HUES64 (cell line): ENCODE results near the gene RPS6KA2.

Source experiments
- H3K27ac ChIP-seq: 2 replicates; pipeline ENCODE4 v1.7.0; 2013; ENCODE audit warnings: low read depth, low read length, inconsistent platforms
- H3K27me3 ChIP-seq: 2 replicates; pipeline ENCODE4 v1.6.1; 2013; ENCODE audit warnings: mild to moderate bottlenecking, low read length; ENCODE audit not compliant: insufficient read depth
- H3K36me3 ChIP-seq: 2 replicates; pipeline ENCODE4 v1.6.1; 2013; ENCODE audit warnings: mild to moderate bottlenecking, low read length; ENCODE audit not compliant: insufficient read depth
- H3K4me1 ChIP-seq: 2 replicates; pipeline ENCODE4 v1.6.1; 2013; ENCODE audit warnings: mild to moderate bottlenecking, low read length, moderate library complexity; ENCODE audit not compliant: insufficient read depth
- H3K4me3 ChIP-seq: 2 replicates; pipeline ENCODE4 v1.5.1; 2013; ENCODE audit warnings: mild to moderate bottlenecking, low read length, moderate library complexity
- H3K9ac ChIP-seq: 2 replicates; pipeline ENCODE4 v1.6.1; 2013; ENCODE audit warnings: mild to moderate bottlenecking, low read depth, low read length
- H3K9me3 ChIP-seq: 2 replicates; pipeline ENCODE4 v1.6.1; 2013; ENCODE audit warnings: low read depth, low read length; ENCODE audit not compliant: insufficient read depth
- WGBS: fragments of 150-250, 120-280 bp; methylation state at CpG from one replicate; pipeline ENCODE4 v1.1.7; 2013; ENCODE audit warnings: missing lambda C conversion rate; 5-methylcytosine and 5-hydroxymethylcytosine counted together

Gene RPS6KA2

DNA sequence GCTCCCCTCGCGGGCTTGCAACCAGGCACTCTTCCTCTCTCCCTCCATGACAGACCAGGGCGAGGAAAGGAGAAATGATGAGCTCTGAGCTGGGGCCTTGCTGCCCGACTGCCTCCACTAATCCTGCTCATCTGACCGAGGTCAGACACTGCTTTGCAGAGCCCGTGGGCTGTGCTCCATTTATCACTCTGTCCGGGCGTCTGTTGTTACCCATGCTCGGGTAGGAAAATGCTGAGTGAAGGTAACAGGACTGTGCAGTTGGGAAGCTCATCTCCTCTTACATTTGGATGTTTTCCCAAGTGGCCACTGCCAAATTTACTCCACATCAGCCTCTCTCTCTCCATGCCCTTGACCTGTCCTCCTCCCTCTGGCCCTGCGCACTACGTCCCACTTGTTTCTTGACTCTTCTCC, 14.6 kb downstream of the RPS6KA2 start:
- Histone ChIP-seq H3K36me3 (no peaks in the 10 kb centered on the region), H3K4me1 (peaks cover 20% of the 10 kb centered on the region), H3K4me3 (no peak overlapping the region), H3K9me3 (no peaks in the 10 kb centered on the region), H3K27me3 (no peaks in the 10 kb centered on the region), H3K9ac (no peak overlapping the region), H3K27ac (no peak overlapping the region)
- WGBS: 93% methylated on average over 11 of the region's 11 CpGs

- no peak overlapping the region for H3K9ac ChIP-seq
- 91% methylated on average over 4 of the region's 4 CpGs for WGBS
- no peaks in the 10 kb centered on the region for H3K36me3 ChIP-seq
- no peaks in the 10 kb centered on the region for H3K9me3 ChIP-seq
- H3K4me1 ChIP-seq: peaks cover 20% of the 10 kb centered on the region
- no peak overlapping the region for H3K27ac ChIP-seq
- H3K27me3 ChIP-seq: no peaks in the 10 kb centered on the region
- H3K4me3 ChIP-seq: no peak overlapping the region
Measured at GRCh38 chr6:166611631-166612030, 15.4 kb downstream of the RPS6KA2 start.

DNA sequence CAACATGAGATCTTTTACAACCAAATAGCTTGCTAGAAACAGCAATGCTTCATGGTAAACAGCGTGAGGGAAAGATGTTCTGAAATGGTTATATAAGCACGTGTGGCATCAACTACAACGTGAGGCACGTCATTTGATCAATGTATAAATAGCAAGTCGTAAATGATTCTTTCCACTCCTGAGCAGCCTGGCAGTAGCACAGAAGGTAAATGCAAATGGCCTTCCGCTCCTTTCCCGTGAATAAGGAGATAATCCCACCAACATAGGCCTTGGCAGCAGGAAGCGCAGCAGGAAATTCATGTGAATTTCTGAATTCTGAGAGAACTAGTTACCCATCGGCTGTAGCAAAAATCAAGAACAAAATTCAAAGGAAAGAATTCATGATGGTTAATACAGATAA, 17.0 kb downstream of the RPS6KA2 start:
- no peak overlapping the region for H3K9ac ChIP-seq
- no peak overlapping the region for H3K27ac ChIP-seq
- WGBS: 76% methylated on average over 9 of the region's 9 CpGs
- peaks cover 15% of the 10 kb centered on the region for H3K4me1 ChIP-seq
- no peak overlapping the region for H3K4me3 ChIP-seq
- H3K9me3 ChIP-seq: no peaks in the 10 kb centered on the region
- H3K27me3 ChIP-seq: no peaks in the 10 kb centered on the region
- no peaks in the 10 kb centered on the region for H3K36me3 ChIP-seq

GRCh38 chr6:166608774-166609173, 18.3 kb downstream of the RPS6KA2 start:
- 95% methylated on average over 2 of the region's 4 CpGs for WGBS
- H3K4me1 ChIP-seq: peaks cover 12% of the 10 kb centered on the region
- H3K9ac ChIP-seq: no peak overlapping the region
- H3K36me3 ChIP-seq: no peaks in the 10 kb centered on the region
- no peaks in the 10 kb centered on the region for H3K9me3 ChIP-seq
- no peak overlapping the region for H3K4me3 ChIP-seq
- H3K27ac ChIP-seq: no peak overlapping the region
- no peaks in the 10 kb centered on the region for H3K27me3 ChIP-seq

DNA sequence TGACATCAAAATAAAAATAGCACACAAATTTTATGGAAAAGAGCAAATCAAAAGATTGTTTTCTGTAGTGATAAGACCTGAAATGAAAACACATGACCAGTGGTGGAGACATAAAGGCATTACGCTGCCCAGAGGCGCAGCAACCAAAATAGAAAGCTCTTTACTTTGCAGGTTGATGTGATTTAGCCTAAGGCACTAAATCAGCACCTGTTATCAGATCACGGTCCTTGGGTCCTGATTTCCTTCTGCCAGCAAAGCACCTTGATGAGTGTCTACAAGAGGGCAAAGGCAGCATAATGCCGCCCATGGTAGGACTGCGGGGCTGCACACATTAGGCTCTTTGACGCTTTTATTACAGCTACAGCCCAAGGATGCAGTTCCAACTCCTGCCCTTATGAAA, 21.3 kb downstream of the RPS6KA2 start:
- no peak overlapping the region for H3K4me3 ChIP-seq
- WGBS: 95% methylated on average over 6 of the region's 6 CpGs

GRCh38 chr6:166604911-166605310, 22.1 kb downstream of the RPS6KA2 start:
- Histone ChIP-seq H3K9ac (no peak overlapping the region), H3K36me3 (no peaks in the 10 kb centered on the region), H3K9me3 (no peaks in the 10 kb centered on the region), H3K4me3 (no peak overlapping the region), H3K27ac (no peak overlapping the region), H3K4me1 (peaks cover under 1% of the 10 kb centered on the region; the same call in 1 of the 2 replicates), H3K27me3 (no peaks in the 10 kb centered on the region)
- 92% methylated on average over 6 of the region's 6 CpGs for WGBS

More for the DNA sequence above, 21.3 kb downstream of the RPS6KA2 start:
- no peaks in the 10 kb centered on the region for H3K27me3 ChIP-seq
- H3K27ac ChIP-seq: no peak overlapping the region
- H3K9ac ChIP-seq: no peak overlapping the region
- H3K4me1 ChIP-seq: peaks cover 8% of the 10 kb centered on the region
- H3K9me3 ChIP-seq: no peaks in the 10 kb centered on the region
- H3K36me3 ChIP-seq: no peaks in the 10 kb centered on the region

GRCh38 chr6:166604328-166604727, 22.7 kb downstream of the RPS6KA2 start:
- Histone ChIP-seq H3K4me1 (no peaks in the 10 kb centered on the region), H3K9ac (no peak overlapping the region), H3K36me3 (no peaks in the 10 kb centered on the region), H3K4me3 (no peak overlapping the region), H3K27me3 (no peaks in the 10 kb centered on the region), H3K27ac (no peak overlapping the region), H3K9me3 (no peaks in the 10 kb centered on the region)
- 96% methylated on average over 9 of the region's 9 CpGs for WGBS

- 93% methylated on average over 14 of the region's 14 CpGs for WGBS
- no peak overlapping the region for H3K27ac ChIP-seq
- no peak overlapping the region for H3K4me3 ChIP-seq
- H3K9ac ChIP-seq: no peak overlapping the region
- H3K36me3 ChIP-seq: no peaks in the 10 kb centered on the region
- H3K4me1 ChIP-seq: peaks cover 10% of the 10 kb centered on the region
- no peaks in the 10 kb centered on the region for H3K9me3 ChIP-seq
- H3K27me3 ChIP-seq: no peaks in the 10 kb centered on the region
Measured at GRCh38 chr6:166603043-166603690, 23.9 kb downstream of the RPS6KA2 start.

DNA sequence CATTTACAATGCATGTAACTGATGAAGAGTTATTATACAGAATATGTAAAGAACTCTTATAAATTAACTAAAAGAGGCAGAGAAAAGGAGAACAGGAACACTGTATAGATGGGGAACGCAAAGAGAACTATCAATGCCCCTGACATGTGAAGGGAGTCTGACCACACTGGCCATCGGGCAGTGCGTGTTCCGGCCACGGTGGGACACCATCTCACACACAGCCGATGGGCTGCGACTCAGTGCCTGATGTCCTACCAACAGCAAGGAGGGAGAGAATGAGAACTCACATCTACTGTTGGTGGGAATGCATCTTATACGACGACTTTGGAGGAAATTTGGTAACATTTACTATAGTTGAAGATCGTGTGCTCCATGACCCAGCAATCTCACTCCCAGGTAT, 25.1 kb downstream of the RPS6KA2 start:
- WGBS: 98% methylated on average over 10 of the region's 10 CpGs
- H3K4me3 ChIP-seq: no peak overlapping the region
- no peak overlapping the region for H3K27ac ChIP-seq
- H3K4me1 ChIP-seq: peaks cover 16% of the 10 kb centered on the region
- H3K9ac ChIP-seq: no peak overlapping the region
- H3K36me3 ChIP-seq: no peaks in the 10 kb centered on the region
- no peaks in the 10 kb centered on the region for H3K27me3 ChIP-seq
- H3K9me3 ChIP-seq: no peaks in the 10 kb centered on the region

GRCh38 chr6:166600931-166601330, 26.1 kb downstream of the RPS6KA2 start:
- Histone ChIP-seq H3K4me1 (peaks cover 16% of the 10 kb centered on the region), H3K4me3 (no peak overlapping the region), H3K9ac (no peak overlapping the region), H3K27me3 (no peaks in the 10 kb centered on the region), H3K27ac (no peak overlapping the region), H3K36me3 (no peaks in the 10 kb centered on the region), H3K9me3 (no peaks in the 10 kb centered on the region)
- WGBS: 92% methylated on average over 1 of the region's 2 CpGs

GRCh38 chr6:166599205-166599604, 27.8 kb downstream of the RPS6KA2 start:
- Histone ChIP-seq H3K4me1 (peaks cover 16% of the 10 kb centered on the region), H3K4me3 (no peak overlapping the region), H3K36me3 (no peaks in the 10 kb centered on the region), H3K9me3 (no peaks in the 10 kb centered on the region), H3K9ac (no peak overlapping the region), H3K27ac (no peak overlapping the region), H3K27me3 (no peaks in the 10 kb centered on the region)
- 98% methylated on average over 3 of the region's 5 CpGs for WGBS
